HK-2 (cell line): ENCODE measurements around the gene LAMB1.
"Not testable (repeated sequence)": the region's sequence is repeated elsewhere in the genome, so short reads cannot be mapped to it uniquely, and the experiment has no call there.

Experiments used
- DNase-seq: peaks from one replicate; pipeline ENCODE4 v3.0.0-alpha.2; 2018; ENCODE audit not compliant: unreplicated experiment

LAMB1 gene

GRCh38 chr7:108002726-108003598 is at the start of gene LAMB1:
TSS of gene LAMB1 (minus strand) at chr7:108003161. CDS start at chr7:108002885, 276 bp downstream.
- peak; percentile 87 for DNase-seq

GRCh38 chr7:108051454-108051853 is 48.5 kb upstream of the LAMB1 start:
- DNase-seq, result no peak

DNA sequence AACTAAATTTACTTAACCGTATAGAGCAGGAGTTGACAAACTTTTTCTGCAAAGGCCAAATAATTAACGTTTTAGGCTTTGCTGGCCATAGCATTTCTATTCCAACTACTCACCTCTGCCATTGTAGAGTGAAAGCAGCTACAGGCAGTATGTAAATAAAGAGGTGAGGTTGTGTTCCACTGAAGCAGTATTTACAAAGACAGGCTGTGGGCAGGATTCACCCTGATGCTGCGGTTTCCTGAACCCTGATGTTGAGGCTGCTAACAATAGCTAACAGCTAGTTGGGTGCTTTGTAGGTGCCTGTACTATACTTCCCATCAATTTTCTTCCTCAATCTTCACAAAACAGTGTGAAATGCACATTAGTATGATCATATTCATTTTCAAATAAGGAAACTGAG is 47.0 kb upstream of the LAMB1 start:
- DNase-seq, result no peak

DNA sequence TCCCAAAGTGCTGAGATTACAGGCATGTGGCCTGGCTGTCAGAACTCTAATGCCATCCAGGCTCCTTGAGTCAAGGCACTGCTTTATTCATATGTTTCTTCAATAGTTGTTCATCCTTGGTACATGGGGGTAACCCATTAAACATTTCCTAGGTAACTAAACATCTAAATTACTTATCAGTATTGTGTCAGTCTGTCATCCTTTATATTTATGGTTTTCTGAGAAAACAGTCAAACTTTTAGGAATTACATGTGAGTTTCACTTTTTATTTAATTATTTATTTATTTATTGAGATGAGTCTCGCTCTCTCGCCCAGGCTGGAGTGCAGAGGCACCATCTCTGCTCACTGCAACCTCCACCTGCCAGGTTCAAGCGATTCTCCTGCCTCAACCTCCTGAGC is 45.5 kb upstream of the LAMB1 start:
- no peak for DNase-seq

- DNase-seq, result no peak
These were observed 44.1 kb upstream of the LAMB1 start for GRCh38 chr7:108046952-108047506.

DNA sequence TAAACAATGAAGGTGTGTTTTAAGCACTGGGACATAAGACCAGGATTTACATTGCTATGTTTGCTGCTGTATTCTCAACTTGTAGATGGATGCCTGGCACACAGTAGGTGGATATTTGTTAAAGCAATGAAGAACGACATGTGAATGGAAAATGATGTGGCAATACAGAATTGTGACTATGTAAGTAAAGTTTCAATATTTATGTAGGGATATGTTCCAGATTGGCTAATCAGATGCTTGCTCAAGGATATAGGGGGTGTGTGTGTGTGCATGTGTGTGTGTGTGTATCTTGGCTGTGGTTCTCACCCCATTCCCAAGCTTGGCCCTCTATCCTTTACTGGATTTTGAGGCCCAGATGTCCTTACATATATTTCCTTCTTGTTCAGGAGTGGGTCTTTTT is 42.7 kb upstream of the LAMB1 start:
- no peak for DNase-seq

GRCh38 chr7:108045154-108045553 is 42.2 kb upstream of the LAMB1 start:
- DNase-seq, result no peak

GRCh38 chr7:108044345-108044744 is 41.4 kb upstream of the LAMB1 start:
- no peak for DNase-seq

DNA sequence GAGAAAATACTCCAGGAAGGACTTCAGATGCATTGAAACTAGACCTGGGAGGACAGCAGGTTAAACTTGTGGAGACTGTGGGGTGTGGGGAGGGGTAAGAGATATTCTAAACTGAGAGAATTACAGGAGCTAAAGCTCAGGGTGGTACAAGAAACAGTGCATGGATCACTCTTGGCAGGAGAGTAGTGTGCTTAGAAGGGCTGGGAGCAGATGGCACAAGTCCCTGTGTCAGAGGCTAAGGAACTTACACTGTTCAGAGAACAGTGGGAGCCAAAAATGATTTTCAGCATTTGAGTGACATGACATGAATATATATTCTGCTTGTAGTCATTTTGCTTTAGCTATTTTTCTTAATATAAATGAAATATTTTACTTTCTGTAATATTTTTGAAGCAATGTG is 36.0 kb upstream of the LAMB1 start:
- no peak for DNase-seq

- DNase-seq, result no peak
These were observed 34.8 kb upstream of the LAMB1 start for GRCh38 chr7:108037741-108038140.

DNA sequence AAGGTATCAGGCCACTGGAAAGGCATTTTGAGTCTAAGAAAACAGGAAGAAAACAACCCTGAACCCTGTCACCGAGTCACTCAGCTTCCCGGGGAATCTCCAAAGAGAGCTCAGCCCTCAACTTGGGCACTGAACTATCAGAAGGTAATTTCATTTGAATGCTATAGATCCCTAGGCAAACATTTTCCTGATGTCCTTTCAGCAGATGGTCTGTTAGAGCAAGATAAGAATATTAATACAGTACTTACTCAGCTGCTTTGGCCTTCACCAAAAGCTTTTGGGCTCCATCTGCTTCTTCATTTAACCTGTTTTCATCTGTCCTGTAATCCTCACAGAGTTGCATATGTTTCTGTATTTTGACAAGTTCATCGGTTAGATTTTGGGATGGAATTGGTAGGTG is 34.2 kb upstream of the LAMB1 start:
- DNase-seq, result no peak

DNA sequence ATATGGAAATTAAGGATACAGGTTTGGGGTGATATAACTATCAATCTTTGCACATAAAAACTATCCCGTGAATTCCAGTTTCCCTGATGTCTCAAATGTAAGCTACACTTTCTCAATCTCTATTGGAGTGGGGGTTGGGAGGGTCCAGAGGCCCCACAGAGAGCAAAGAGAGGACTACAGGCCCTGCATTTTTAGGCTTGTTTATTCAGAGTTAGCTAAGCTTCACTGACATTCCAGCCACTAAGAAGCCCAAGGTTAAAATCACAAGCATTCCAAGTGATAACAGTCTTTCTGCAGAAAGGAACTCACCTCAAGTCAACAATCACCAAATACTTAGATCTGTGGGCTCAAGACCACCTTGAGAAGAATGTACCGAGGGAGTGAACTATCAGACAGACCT is 31.6 kb upstream of the LAMB1 start:
- DNase-seq, result no peak

GRCh38 chr7:108033776-108034497 is 31.0 kb upstream of the LAMB1 start:
- DNase-seq, result no peak

DNA sequence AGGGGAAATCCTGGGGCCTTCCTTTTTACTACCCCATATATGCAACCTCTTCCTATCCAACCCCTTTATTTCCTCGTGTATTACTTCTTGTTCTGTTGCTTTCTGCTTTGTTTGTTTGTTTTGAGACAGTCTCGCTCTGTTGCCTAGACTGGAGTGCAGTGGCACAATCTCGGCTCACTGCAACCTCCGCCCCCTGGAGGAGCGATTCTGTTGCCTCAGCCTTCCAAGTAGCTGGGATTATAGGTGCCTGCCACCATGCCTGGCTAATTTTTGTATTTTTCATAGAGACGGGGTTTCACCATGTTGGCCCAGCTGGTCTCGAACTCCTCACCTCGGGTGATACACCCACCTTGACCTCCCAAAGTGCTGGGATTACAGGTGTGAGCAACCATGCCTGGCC is 30.3 kb upstream of the LAMB1 start:
- DNase-seq, result not testable (repeated sequence)

DNA sequence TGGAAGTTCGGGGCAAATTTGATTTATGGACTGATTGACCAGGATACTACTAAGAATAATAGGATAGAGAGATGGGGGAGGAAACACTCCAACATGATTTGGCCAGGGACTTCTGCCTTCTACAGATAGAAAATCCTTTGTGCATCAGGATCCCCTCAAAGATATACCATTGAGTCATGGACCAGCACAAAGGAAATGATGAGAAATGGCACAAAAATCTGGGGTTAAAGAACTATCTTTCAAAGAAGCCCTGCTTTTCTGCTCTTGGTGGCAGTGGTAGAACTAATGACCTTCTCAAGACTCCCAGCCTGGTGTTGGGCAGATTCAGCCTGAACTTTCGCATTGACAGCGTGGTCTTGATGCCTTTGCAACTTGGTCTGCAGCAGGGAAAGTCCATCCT is 27.6 kb upstream of the LAMB1 start:
- no peak for DNase-seq

DNA sequence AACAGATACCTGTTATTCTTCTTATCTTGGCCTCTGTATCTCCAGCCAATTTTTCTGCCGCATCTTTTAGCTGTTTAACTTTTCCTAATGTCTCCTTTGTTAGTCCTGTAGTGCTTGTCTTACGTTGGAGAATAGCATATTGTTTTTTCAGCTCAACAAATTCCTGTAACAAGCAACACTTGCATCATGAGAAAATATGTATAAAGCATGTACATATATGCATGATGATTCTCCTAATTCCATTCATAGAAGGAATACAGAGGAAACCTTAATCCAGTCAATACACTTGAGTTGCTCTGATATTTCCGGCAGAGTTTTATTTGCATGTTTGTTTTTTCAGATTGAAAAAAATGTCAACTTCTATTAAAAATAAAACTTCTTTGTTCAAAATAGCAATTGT is 26.1 kb upstream of the LAMB1 start:
- DNase-seq, result no peak

GRCh38 chr7:108028111-108028510 is 25.1 kb upstream of the LAMB1 start:
- DNase-seq, result no peak

DNA sequence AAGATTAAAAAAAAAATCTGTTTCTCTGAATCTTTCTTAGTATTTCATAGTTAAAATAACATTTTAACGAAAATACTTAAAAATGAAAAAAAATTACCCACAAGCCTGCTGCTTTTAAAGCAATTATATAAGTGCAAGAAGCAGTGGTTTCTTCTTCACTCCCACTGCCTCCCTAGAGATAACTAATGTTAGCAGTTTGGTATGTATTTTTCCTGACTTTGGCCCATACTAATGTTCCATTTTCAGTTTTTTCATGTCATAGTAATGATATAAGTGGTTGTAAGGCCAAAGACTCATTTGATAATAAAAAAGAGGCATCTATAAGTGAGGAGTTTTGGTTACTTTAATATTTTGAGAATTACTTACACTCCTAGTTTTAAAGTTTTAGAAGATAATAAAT is 24.3 kb upstream of the LAMB1 start:
- no peak for DNase-seq

GRCh38 chr7:108026647-108027046 is 23.7 kb upstream of the LAMB1 start:
- DNase-seq, result no peak

DNA sequence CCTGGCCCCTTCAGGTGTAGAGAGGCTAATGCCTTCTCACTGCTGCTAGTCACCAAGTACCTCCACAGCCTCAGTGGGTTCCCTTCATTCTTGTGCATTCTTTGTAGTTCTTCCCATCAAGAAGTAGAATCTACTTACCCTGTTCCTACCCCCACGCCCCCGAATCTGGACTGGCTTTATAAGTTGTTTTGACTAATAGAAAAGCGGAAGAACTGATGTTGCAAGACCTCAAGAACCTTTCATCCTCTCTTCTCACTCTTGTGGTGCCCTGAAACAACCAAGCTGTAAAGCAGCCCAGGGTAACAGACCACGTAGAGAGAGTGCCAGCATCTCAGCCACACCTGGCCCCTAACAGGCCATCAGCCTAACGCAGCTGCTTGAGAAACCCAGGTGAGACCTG is 23.2 kb upstream of the LAMB1 start:
- DNase-seq, result no peak

GRCh38 chr7:108024538-108024937 is 21.6 kb upstream of the LAMB1 start:
- DNase-seq, result no peak

GRCh38 chr7:108020585-108020984 is 17.6 kb upstream of the LAMB1 start:
- DNase-seq, result no peak

DNA sequence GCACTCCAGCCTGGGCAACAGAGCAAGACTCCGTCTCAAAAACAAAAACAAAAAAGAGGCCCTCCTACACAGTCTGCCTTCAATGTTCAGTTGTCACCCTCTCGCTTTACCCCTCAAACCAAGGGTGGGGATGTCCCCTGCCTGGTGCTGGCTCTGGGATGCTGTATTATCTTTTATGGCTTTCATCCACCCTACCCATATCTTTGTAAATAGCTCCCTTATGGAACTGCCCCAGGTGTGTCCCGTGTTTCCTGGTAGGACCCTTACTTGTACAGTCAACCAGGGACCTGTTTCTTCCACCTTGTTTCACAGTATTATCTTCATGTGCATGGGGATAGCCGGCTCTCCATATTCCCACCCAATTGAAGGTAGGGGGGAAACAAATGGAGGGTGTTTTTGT is 15.7 kb upstream of the LAMB1 start:
- DNase-seq, result no peak
